ENCODE measurements around the gene MYOM3. TPM values are rescaled to one million over a fixed set of nuclear protein-coding genes. Genes with fewer than 3 reads are reported as not detected.

Gene MYOM3
- polyA plus RNA-seq, 1 donor (not counting 4 experiments of a cell fraction or from before 2014, with no cell fraction given) = 0.49 TPM

- dilution Hi-C loops (cut with MboI; ENCODE audit: extremely low pct_ligation_motif_present, low sequenced_read_pairs) = no loop called here
- Histone ChIP-seq H3K9ac (ENCODE audit: control insufficient read depth, extremely low read depth, insufficient read depth, low read length) (no peak overlapping the region), H3K27me3 (ENCODE audit: control insufficient read depth, extremely low read depth, insufficient read depth, low read length) (no peaks in the 10 kb centered on the region), H3K9me1 (ENCODE audit: control insufficient read depth, extremely low read depth, insufficient read depth, low read length) (no peaks in the 10 kb centered on the region), H3K4me3 (ENCODE audit: control insufficient read depth in 2 of 3, extremely low read depth in 1 of 3, insufficient read depth in 2 of 3, low read depth in 1 of 3, low read length in 3 of 3) (no peak overlapping the region), H3K79me2 (ENCODE audit: control insufficient read depth, insufficient read depth, low read length) (no peaks in the 10 kb centered on the region), H2AFZ (ENCODE audit: control insufficient read depth, low read length) (no peak overlapping the region), H3K4me2 (ENCODE audit: control insufficient read depth, extremely low read depth, insufficient read depth, low read depth, low read length) (no peak overlapping the region), H3K9me3 (ENCODE audit: control insufficient read depth, low read depth, low read length) (no peaks in the 10 kb centered on the region), H3K4me1 (ENCODE audit: control insufficient read depth, extremely low read depth, insufficient read depth, low read length) (no peaks in the 10 kb centered on the region), H4K20me1 (ENCODE audit: control insufficient read depth, extremely low read depth, insufficient read depth, low read length) (no peaks in the 10 kb centered on the region), H3K36me3 (ENCODE audit: control insufficient read depth in 2 of 2, extremely low read depth in 1 of 2, insufficient read depth in 2 of 2, low read length in 2 of 2) (peaks cover 0 to 2% of the 10 kb centered on the region in 2 experiments), H3K27ac (ENCODE audit: control insufficient read depth, insufficient read depth, low read length) (no peak overlapping the region)
- FAIRE-seq = no peak
- DNase-seq (ENCODE audit: low read depth, low spot score) = no peak
- TF ChIP-seq CTCF (optimal IDR thresholded peaks at IDR 0.05 in 1 of 3, IDR thresholded peaks at IDR 0.05 in 1 of 3, conservative IDR thresholded peaks at IDR 0.05 in 1 of 3; ENCODE audit: extremely low read depth in 1 of 3, insufficient read depth in 2 of 3, low read length in 3 of 3) (no peak), EZH2 (IDR thresholded peaks at IDR 0.05; ENCODE audit: low read length) (no peak)
These were observed 18.4 kb upstream of the MYOM3 start for GRCh38 chr1:24130385-24130784.

GRCh38 chr1:24127801-24128363 lies 15.9 kb upstream of the MYOM3 start:
- peaks cover 0 to 3% of the 10 kb centered on the region in 2 experiments for H3K36me3 ChIP-seq (ENCODE audit: control insufficient read depth in 2 of 2, extremely low read depth in 1 of 2, insufficient read depth in 2 of 2, low read length in 2 of 2)
- no peaks in the 10 kb centered on the region for H3K79me2 ChIP-seq (ENCODE audit: control insufficient read depth, insufficient read depth, low read length)
- no peaks in the 10 kb centered on the region for H3K9me1 ChIP-seq (ENCODE audit: control insufficient read depth, extremely low read depth, insufficient read depth, low read length)
- dilution Hi-C loops (cut with MboI; ENCODE audit: extremely low pct_ligation_motif_present, low sequenced_read_pairs) = no loop called here
- H3K27ac ChIP-seq (ENCODE audit: control insufficient read depth, insufficient read depth, low read length) = no peak overlapping the region
- H3K4me1 ChIP-seq (ENCODE audit: control insufficient read depth, extremely low read depth, insufficient read depth, low read length) = no peaks in the 10 kb centered on the region
- DNase-seq (ENCODE audit: low read depth, low spot score) = no peak
- FAIRE-seq = no peak
- H3K27me3 ChIP-seq (ENCODE audit: control insufficient read depth, extremely low read depth, insufficient read depth, low read length) = no peaks in the 10 kb centered on the region
- no peaks in the 10 kb centered on the region for H4K20me1 ChIP-seq (ENCODE audit: control insufficient read depth, extremely low read depth, insufficient read depth, low read length)
- no peak overlapping the region for H2AFZ ChIP-seq (ENCODE audit: control insufficient read depth, low read length)
- H3K9me3 ChIP-seq (ENCODE audit: control insufficient read depth, low read depth, low read length) = no peaks in the 10 kb centered on the region
- H3K4me2 ChIP-seq (ENCODE audit: control insufficient read depth, extremely low read depth, insufficient read depth, low read depth, low read length) = no peak overlapping the region
- TF ChIP-seq CTCF (optimal IDR thresholded peaks at IDR 0.05 in 1 of 3, IDR thresholded peaks at IDR 0.05 in 1 of 3, conservative IDR thresholded peaks at IDR 0.05 in 1 of 3; ENCODE audit: extremely low read depth in 1 of 3, insufficient read depth in 2 of 3, low read length in 3 of 3) (no peak), EZH2 (IDR thresholded peaks at IDR 0.05; ENCODE audit: low read length) (no peak)
- H3K4me3 ChIP-seq (ENCODE audit: control insufficient read depth in 2 of 3, extremely low read depth in 1 of 3, insufficient read depth in 2 of 3, low read depth in 1 of 3, low read length in 3 of 3) = no peak overlapping the region
- no peak overlapping the region for H3K9ac ChIP-seq (ENCODE audit: control insufficient read depth, extremely low read depth, insufficient read depth, low read length)
